AG09309 (cell line): ENCODE data around the gene TCEA3.

Source experiments
- DNase-seq: peaks from one replicate; pipeline ENCODE4 v3.0.0-alpha.2; 2010; ENCODE audit warnings: low read depth
- H3K4me3 ChIP-seq: 2 replicates; pipeline ENCODE4 v1.5.1; 2011; ENCODE audit warnings: mild to moderate bottlenecking, low read depth, low read length, moderate library complexity; ENCODE audit not compliant: control insufficient read depth
- TF ChIP-seq, protein P1 (sequence below): IDR thresholded peaks from 2 replicates; pipeline ENCODE4 v1.5.1; 2011; ENCODE audit warnings: mild to moderate bottlenecking, low read depth, low read length, inconsistent platforms; ENCODE audit not compliant: insufficient read depth, control insufficient read depth; ENCODE audit errors: missing control alignments

Gene TCEA3

DNA sequence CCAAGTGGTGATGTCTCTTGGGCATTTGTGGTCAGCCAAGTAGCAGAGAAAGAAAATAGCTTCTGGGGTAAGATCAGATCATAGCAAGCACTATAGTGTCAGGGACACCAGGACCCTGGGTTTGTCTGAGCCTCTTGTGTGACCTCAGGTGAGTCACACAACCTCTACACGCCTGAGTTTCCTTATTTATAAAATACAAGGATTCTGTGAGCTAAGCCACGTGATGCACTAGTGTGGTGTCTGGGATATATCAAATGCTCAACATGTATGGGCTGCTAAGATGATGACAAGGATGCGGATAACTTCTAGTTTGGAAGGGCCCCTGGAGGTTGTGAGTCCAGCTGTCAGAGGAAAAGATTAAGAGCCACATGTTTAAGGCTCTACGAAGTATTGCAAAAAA is 30.4 kb downstream of the TCEA3 start:
- no peak overlapping the region for H3K4me3 ChIP-seq
- TF ChIP-seq, protein P1, sequence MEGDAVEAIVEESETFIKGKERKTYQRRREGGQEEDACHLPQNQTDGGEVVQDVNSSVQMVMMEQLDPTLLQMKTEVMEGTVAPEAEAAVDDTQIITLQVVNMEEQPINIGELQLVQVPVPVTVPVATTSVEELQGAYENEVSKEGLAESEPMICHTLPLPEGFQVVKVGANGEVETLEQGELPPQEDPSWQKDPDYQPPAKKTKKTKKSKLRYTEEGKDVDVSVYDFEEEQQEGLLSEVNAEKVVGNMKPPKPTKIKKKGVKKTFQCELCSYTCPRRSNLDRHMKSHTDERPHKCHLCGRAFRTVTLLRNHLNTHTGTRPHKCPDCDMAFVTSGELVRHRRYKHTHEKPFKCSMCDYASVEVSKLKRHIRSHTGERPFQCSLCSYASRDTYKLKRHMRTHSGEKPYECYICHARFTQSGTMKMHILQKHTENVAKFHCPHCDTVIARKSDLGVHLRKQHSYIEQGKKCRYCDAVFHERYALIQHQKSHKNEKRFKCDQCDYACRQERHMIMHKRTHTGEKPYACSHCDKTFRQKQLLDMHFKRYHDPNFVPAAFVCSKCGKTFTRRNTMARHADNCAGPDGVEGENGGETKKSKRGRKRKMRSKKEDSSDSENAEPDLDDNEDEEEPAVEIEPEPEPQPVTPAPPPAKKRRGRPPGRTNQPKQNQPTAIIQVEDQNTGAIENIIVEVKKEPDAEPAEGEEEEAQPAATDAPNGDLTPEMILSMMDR: no peak
- no peak for DNase-seq

DNA sequence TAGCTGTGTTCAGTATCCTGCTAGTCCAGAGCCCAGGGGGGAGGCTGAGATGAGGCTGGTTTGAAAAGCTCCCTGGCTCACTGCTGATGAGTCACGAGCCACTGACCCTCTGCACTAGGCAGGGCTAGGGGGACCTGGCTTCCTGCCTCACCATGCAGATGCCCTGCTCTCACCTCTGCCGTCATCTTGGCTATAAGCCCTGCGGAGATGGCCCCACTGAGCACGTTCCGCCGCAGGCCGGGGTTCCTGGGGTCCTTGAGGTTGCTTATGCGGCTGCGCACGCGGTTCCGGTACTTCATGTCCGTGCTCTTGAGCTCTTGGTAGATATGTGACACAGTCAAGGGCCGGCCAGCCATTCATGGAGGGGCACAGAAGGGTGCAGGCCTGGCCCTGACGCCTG is 30.8 kb downstream of the TCEA3 start:
- no peak overlapping the region for H3K4me3 ChIP-seq
- TF ChIP-seq, protein P1: no peak
- DNase-seq: no peak

DNA sequence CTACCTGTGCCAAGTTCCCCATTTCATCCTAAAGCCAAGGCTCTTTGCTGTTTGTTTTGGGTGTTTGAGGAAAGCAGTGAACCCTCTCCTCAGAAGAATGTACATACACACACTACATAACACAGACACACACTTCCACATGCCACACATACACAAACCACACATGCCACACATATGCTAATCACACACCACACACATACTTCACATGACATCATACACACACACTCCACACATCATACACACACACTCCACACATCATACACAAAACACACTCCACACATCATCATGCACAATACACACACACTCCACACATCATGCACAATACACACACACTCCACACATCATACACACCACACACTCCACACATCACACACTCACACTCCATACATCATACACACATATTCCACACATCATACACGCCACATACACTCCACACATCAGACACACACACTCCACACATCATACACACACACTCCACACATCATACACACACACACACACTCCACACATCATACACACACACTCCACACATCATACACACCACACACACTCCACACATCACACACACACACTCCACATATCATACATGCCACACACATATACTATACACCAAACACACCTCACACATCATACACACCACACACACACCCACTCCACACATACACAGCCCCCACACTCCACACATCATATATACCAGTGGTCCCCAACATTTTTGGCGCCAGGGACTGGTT is 32.3 kb downstream of the TCEA3 start:
- DNase-seq: no peak
- H3K4me3 ChIP-seq: no peak overlapping the region
- TF ChIP-seq, protein P1: no peak

DNA sequence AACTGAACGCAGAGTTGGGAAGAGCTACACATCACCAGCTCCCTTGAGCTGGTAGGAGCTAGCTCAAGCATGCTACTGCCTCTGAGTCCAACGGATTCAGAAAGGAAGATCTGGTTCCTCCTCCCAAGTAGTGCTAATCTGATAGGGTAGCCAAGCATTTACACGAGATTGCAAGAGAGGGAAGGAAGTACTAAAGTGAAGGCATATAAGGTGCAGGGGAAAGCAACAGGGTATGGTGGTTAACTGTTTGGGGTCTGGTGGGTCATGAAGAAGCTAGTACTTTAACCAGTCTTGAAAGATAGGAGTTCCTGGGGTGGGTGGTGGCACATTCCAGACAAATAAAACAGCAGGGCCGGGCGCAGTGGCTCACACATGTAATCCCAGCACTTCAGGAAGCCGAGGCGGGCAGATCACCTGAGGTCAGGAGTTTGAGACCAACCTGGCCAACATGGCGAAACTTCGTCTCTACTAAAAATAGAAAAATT is 34.7 kb downstream of the TCEA3 start:
- DNase-seq: no peak
- no peak overlapping the region for H3K4me3 ChIP-seq
- TF ChIP-seq, protein P1: no peak

DNA sequence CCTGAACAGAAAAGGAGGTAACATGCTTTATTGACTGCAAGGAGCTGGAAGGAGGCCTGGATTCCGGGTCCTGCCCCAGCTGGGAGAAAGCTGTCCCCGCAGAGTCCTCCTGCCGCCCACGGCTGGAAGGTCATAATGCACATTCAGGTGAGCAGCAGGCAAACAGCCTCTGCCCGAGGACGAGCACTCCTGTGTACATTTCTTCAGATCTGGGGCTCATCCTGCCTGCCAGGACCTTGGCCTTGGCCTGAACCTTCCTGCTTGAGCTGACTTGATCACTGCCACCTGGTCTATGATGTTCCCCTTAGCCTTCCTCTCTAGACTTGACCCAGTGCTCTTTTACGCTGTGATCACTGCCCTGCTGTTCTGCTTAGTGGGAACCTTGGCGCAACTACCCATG is 37.1 kb downstream of the TCEA3 start:
- TF ChIP-seq, protein P1: no peak
- DNase-seq: no peak
- no peak overlapping the region for H3K4me3 ChIP-seq

DNA sequence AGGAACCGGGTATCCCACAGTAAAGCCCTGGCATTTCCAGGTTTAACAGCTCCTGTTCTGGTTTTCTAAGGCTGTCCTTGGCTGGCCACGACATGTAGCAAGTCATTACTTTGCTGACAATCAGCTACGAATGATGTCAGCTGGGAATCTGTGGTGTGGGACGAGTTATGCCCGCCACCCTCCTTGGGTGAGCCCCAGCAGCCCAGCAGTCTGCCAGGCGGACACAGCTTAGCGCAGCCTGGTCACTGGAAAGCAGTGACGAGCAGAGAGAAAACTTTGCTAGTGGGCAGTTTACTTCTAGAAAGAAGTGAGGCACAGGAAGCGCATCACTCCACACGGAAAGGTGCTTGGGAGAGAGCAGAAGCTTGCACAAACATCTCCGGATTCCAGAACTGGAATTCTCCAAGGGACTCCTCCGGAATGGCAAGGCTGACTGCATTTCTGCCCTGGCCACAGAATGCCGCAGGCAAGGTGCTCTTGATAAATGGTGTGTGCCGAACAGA is 39.4 kb downstream of the TCEA3 start:
- DNase-seq: no peak
- no peak overlapping the region for H3K4me3 ChIP-seq

More for the DNA sequence above, 39.4 kb downstream of the TCEA3 start:
- TF ChIP-seq, protein P1: no peak
